Transverse colon (tissue), 4 donors: ENCODE results near the gene TSPAN9.

Experiments
- CTCF ChIP-seq, 5 experiments: fragments of 200-600 bp in 3 of 5; fragments of 450-650 bp in 2 of 5; sonication (generic) in 3 of 5; IDR thresholded peaks; 1 replicate in 2 of 5; 2 replicates in 3 of 5; pipeline ENCODE4 v1.5.1; 2016 to 2017; ENCODE audit warnings: antibody characterized with exemption in 5 of 5, inconsistent platforms in 3 of 5, mild to moderate bottlenecking in 2 of 5, moderate library complexity in 1 of 5
- POLR2A ChIP-seq: fragments of 450-650 bp; IDR thresholded peaks from one replicate; pipeline ENCODE4 v1.6.1; 2016; ENCODE audit warnings: antibody characterized with exemption, mild to moderate bottlenecking, moderate library complexity
- POLR2AphosphoS5 ChIP-seq, 3 donors: sonication (generic); formaldehyde crosslinking; IDR thresholded peaks; one replicate each; pipeline ENCODE4 v1.6.1; 2016; ENCODE audit warnings: antibody characterized with exemption in 3 of 3

GRCh38 chr12:3228552-3228951 is 151.4 kb downstream of the TSPAN9 start:
- TF ChIP-seq CTCF (IDR thresholded peaks at IDR 0.05) (no peak), POLR2AphosphoS5 (IDR thresholded peaks at IDR 0.05) (no peak), POLR2A (no peak)
